NCI-H1694 treated with DMSO at 0.1 percent for 48 hours (cell line): ENCODE measurements around the gene RIPPLY1.
"Not testable (repeated sequence)": the region's sequence is repeated elsewhere in the genome, so short reads cannot be mapped to it uniquely, and the experiment has no call there.

ENCODE experiments used
- DNase-seq: peaks from one replicate; lab custom pipeline; 2025; lab: John Stamatoyannopoulos, UW

The RIPPLY1 gene

GRCh38 chrX:106906361-106906760 lies 3.2 kb upstream of the RIPPLY1 start:
- no peak for DNase-seq

- DNase-seq, result no peak
Observed at GRCh38 chrX:106905064-106905708, 2.0 kb upstream of the RIPPLY1 start.

GRCh38 chrX:106903856-106904528 lies 851 bp upstream of the RIPPLY1 start:
- no peak for DNase-seq

GRCh38 chrX:106902684-106903083 lies 457 bp downstream of the RIPPLY1 start:
- no peak for DNase-seq

- DNase-seq, result no peak
Observed at GRCh38 chrX:106901781-106902219, 1.3 kb downstream of the RIPPLY1 start.

- DNase-seq, result no peak
Observed at GRCh38 chrX:106901341-106901740, 1.8 kb downstream of the RIPPLY1 start.

GRCh38 chrX:106899841-106900240 lies 3.3 kb downstream of the RIPPLY1 start:
- DNase-seq, result no peak

- DNase-seq, result no peak
Observed at GRCh38 chrX:106899276-106899675, 3.9 kb downstream of the RIPPLY1 start.

- DNase-seq, result peak; percentile 40
Observed at GRCh38 chrX:106898462-106898861, 4.7 kb downstream of the RIPPLY1 start.

- no peak for DNase-seq
Observed at GRCh38 chrX:106897259-106897658, 5.9 kb downstream of the RIPPLY1 start.

GRCh38 chrX:106894978-106895452 lies 8.1 kb downstream of the RIPPLY1 start:
- no peak for DNase-seq

- peak; percentile 38 for DNase-seq
Observed at GRCh38 chrX:106894392-106894909, 8.7 kb downstream of the RIPPLY1 start.

- no peak for DNase-seq
Observed at GRCh38 chrX:106891762-106892460, 11.2 kb downstream of the RIPPLY1 start.

- DNase-seq, result no peak
Observed at GRCh38 chrX:106889468-106889867, 13.7 kb downstream of the RIPPLY1 start.

GRCh38 chrX:106875151-106875550 lies 28.0 kb downstream of the RIPPLY1 start:
- no peak for DNase-seq

- peak; percentile 9 for DNase-seq
Observed at GRCh38 chrX:106874075-106874474, 29.1 kb downstream of the RIPPLY1 start.

- not testable (repeated sequence) for DNase-seq
Observed at GRCh38 chrX:106872796-106873195, 30.3 kb downstream of the RIPPLY1 start.

GRCh38 chrX:106863697-106864096 lies 39.4 kb downstream of the RIPPLY1 start:
- DNase-seq, result no peak

GRCh38 chrX:106862972-106863688 lies 40.0 kb downstream of the RIPPLY1 start:
- DNase-seq, result peak; percentile 2
